Lung (tissue), 12 donors: Measurements from ENCODE around the gene PTGDS. TPM values are rescaled to one million over a fixed set of nuclear protein-coding genes. Genes with fewer than 3 reads are reported as not detected.

ENCODE experiments used
- ATAC-seq: fragments of 200-7000 bp; cut with Tn5 transposase; one replicate; pipeline ENCODE4 v1.9.1; 2020; ENCODE audit warnings: moderate number of reproducible peaks; ENCODE audit not compliant: insufficient read depth, low FRiP score
- DNase-seq, 3 donors: peaks; one replicate each; pipeline ENCODE4 v3.0.0-alpha.2; 2013 to 2017
- H3K27ac ChIP-seq, 2 donors: one replicate each; pipeline ENCODE4 v1.5.1; 2013; ENCODE audit warnings: mild to moderate bottlenecking in 2 of 2, moderate library complexity in 2 of 2, control low read depth in 1 of 2, inconsistent platforms in 1 of 2, low read depth in 1 of 2, low read length in 1 of 2
- H3K27me3 ChIP-seq, 3 donors: one replicate each; pipeline ENCODE4 v1.5.1; 2013; ENCODE audit warnings: low read length in 2 of 3; ENCODE audit not compliant: control insufficient read depth in 3 of 3, insufficient read depth in 3 of 3
- H3K36me3 ChIP-seq, 4 donors: one replicate each; pipeline ENCODE4 v1.5.1; 2013; ENCODE audit warnings: low read length in 4 of 4, mild to moderate bottlenecking in 1 of 4, moderate library complexity in 1 of 4; ENCODE audit not compliant: control insufficient read depth in 4 of 4, insufficient read depth in 4 of 4
- H3K4me1 ChIP-seq, 5 donors: one replicate each; pipeline ENCODE4 v1.5.1; 2013; ENCODE audit warnings: low read length in 5 of 5, mild to moderate bottlenecking in 2 of 5, moderate library complexity in 1 of 5; ENCODE audit not compliant: control insufficient read depth in 5 of 5, insufficient read depth in 5 of 5
- H3K4me3 ChIP-seq: one replicate; pipeline ENCODE4 v1.5.1; 2013; ENCODE audit warnings: mild to moderate bottlenecking, control low read depth, moderate library complexity
- H3K9ac ChIP-seq, 2 donors: one replicate each; pipeline ENCODE4 v1.5.1; 2013; ENCODE audit warnings: low read length in 2 of 2, control low read depth in 1 of 2; ENCODE audit not compliant: insufficient read depth in 1 of 2
- H3K9me3 ChIP-seq, 4 donors: one replicate each; pipeline ENCODE4 v1.5.1; 2013; ENCODE audit warnings: low read length in 3 of 4, mild to moderate bottlenecking in 1 of 4, moderate library complexity in 1 of 4; ENCODE audit not compliant: control insufficient read depth in 4 of 4, insufficient read depth in 3 of 4
- CTCF ChIP-seq: IDR thresholded peaks from 2 replicates; pipeline ENCODE4 v1.5.1; 2012; ENCODE audit warnings: mild to moderate bottlenecking; ENCODE audit errors: control extremely low read depth, extremely low read depth
- WGBS, 2 donors: extraction: QIAGEN DNeasy Blood & Tissue Kit; methylation state at CpG; one replicate each; pipeline ENCODE4 v1.1.7; 2013; 5-methylcytosine and 5-hydroxymethylcytosine counted together
- polyA plus RNA-seq, 2 donors: library from polyadenylated mRNA; stranded (reverse); fragments of 200-250 nt; gene quantifications; one replicate each; pipeline ENCODE4 v1.2.1, GENCODE V29; 2013
- total RNA-seq, 2 donors: library from RNA; depleted of rRNA in 1 of 2; stranded (reverse); fragments of >200 nt in 1 of 2; gene quantifications; one replicate each; pipeline ENCODE4 v1.2.1, GENCODE V29; 2014 to 2021
- donor health status: control.
- donor health status: control.
- donor health status: Bipolar disorder and iron deficiency.
- donor health status: healthy.
- donor health status: DM: yes; HTN: yes; CAD: no.

PTGDS gene
- total and polyA plus RNA-seq, 4 donors = 19.4 to 159 (median 93.7) TPM

- peaks cover 5 to 22% (median 9%) of the 10 kb centered on the region in 3 donors for H3K27me3 ChIP-seq
- no peak for TF ChIP-seq CTCF
- DNase-seq = no peak
- H3K4me1 ChIP-seq = peaks cover 0 to 24% (median 11%) of the 10 kb centered on the region in 5 donors
- H3K4me3 ChIP-seq = no peak overlapping the region
- H3K9me3 ChIP-seq = peaks cover 0 to 5% (median 0%) of the 10 kb centered on the region in 4 donors
- no peaks in the 10 kb centered on the region for H3K36me3 ChIP-seq
- H3K9ac ChIP-seq = no peak overlapping the region
- H3K27ac ChIP-seq = peak overlapping the region; percentile 49 to 83
- ATAC-seq = no peak
- 83 to 89% methylated on average over 16 of the region's 16 CpGs for whole genome bisulfite sequencing, 2 donors
These were observed 3.6 kb downstream of the PTGDS start for GRCh38 chr9:136980669-136981478.

- no peak overlapping the region for H3K4me3 ChIP-seq
- H3K9me3 ChIP-seq = peaks cover 0 to 5% (median 0%) of the 10 kb centered on the region in 4 donors
- no peak for TF ChIP-seq CTCF
- H3K9ac ChIP-seq = no peak overlapping the region
- H3K27me3 ChIP-seq = peaks cover 5 to 27% (median 11%) of the 10 kb centered on the region in 3 donors
- ATAC-seq (no peak), DNase-seq (peak; percentile 34 to 59 (median 49))
- H3K36me3 ChIP-seq = no peaks in the 10 kb centered on the region
- peak overlapping the region; percentile 49 to 83 for H3K27ac ChIP-seq
- WGBS, 2 donors = 57 to 62% methylated on average over 17 of the region's 17 CpGs
- peaks cover 0 to 21% (median 11%) of the 10 kb centered on the region in 5 donors for H3K4me1 ChIP-seq
These were observed 4.4 kb downstream of the PTGDS start for GRCh38 chr9:136981588-136982231.

- H3K27me3 ChIP-seq = peaks cover 5 to 27% (median 14%) of the 10 kb centered on the region in 3 donors
- peaks cover 0 to 5% (median 0%) of the 10 kb centered on the region in 4 donors for H3K9me3 ChIP-seq
- 75 to 85% methylated on average over 17 to 18 of the region's 18 CpGs for whole genome bisulfite sequencing, 2 donors
- peak within 1 kb of the TSS; percentile 45 to 83 for H3K27ac ChIP-seq
- peaks cover 0 to 18% (median 10%) of the 10 kb centered on the region in 5 donors for H3K4me1 ChIP-seq
- DNase-seq (no peak), ATAC-seq (no peak)
- H3K9ac ChIP-seq = no peak within 1 kb of the TSS
- no peaks in the 10 kb centered on the region for H3K36me3 ChIP-seq
- H3K4me3 ChIP-seq = no peak within 1 kb of the TSS
- no peak for TF ChIP-seq CTCF
These were observed 5.1 kb downstream of the PTGDS start, which contains the start of gene LCNL1 for GRCh38 chr9:136982232-136983051. TSS of gene LCNL1 (plus strand) at chr9:136982993. CDS start at chr9:136983587, 594 bp downstream.
